ENCODE measurements around the gene FNIP1. TPM values are rescaled to one million over a fixed set of nuclear protein-coding genes. Genes with fewer than 3 reads are reported as not detected.

The FNIP1 gene
- total and polyA plus RNA-seq, 2 of the 8 experiments (the other 6 are each of a cell fraction or from before 2014, with no cell fraction given), result 3.5 to 17.3 TPM

DNA sequence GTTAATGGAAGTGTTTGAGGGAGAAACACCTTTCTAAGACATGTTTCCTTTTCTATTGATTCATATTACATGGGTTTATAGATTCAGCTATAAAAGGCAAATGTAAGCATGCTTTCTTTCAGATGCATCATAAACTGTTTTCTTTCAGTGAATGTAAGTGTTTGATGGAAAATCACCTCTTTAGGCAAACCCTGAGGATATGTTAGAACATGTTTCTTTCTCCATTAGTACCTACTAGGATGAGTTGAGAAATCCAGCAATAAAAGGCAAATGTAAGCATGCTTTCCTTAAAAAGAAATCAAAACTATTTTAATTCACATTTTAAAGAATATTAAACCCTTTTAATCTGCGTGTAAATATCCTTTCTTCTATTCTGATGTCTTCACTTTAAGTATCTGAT lies 31.6 kb downstream of the FNIP1 start:
- H3K27ac ChIP-seq (ENCODE audit: low read depth, low read length), result no peak overlapping the region
- no peak overlapping the region for H2BK120ac ChIP-seq (replicated peaks; ENCODE audit: low read depth, low read length)
- DNase-seq (ENCODE audit: low read depth in 1 of 2, low spot score in 2 of 2) (no peak), FAIRE-seq (no peak)
- H3K36me3 ChIP-seq (ENCODE audit: control insufficient read depth in 2 of 4, insufficient read depth in 4 of 4, low read length in 3 of 4), result no peaks in the 10 kb centered on the region; a peak in 1 of 8 replicates
- no peak overlapping the region for H3K23ac ChIP-seq (ENCODE audit: insufficient read length)
- no peak overlapping the region for H3K4me3 ChIP-seq (ENCODE audit: extremely low read depth in 1 of 4, insufficient read depth in 2 of 4, low read depth in 3 of 4, low read length in 4 of 4)
- H3K9ac ChIP-seq (replicated peaks in 1 of 4; ENCODE audit: extremely low read depth in 1 of 4, low read depth in 3 of 4, low read length in 3 of 4), result no peak overlapping the region
- H4K91ac ChIP-seq (replicated peaks; ENCODE audit: insufficient read length, low read length), result no peak overlapping the region
- 87% methylated on average over 1 of the region's 1 CpG; no CpG with 5 or more reads in 1 of the 2 experiments for WGBS, 2 experiments (ENCODE audit: extremely low coverage in 1 of 2, insufficient coverage in 1 of 2, insufficient read length in 1 of 2, insufficient replicate concordance in 2 of 2, low coverage in 1 of 2, low lambda C conversion rate in 2 of 2, missing lambda C conversion rate in 1 of 2)
- 0 out of 4 replicates have a peak, but pooled peaks cover 0 to 2% of the 10 kb centered on the region in 2 experiments for H3K9me3 ChIP-seq (ENCODE audit: insufficient read depth in 2 of 2, low read depth in 1 of 2, low read length in 1 of 2)
- ChIA-PET POLR2A (ENCODE audit: partially characterized antibody) (no interaction called here), CTCF (ENCODE audit: partially characterized antibody) (interaction anchor here (0.6 kb wide), 1 partner anchor 18 kb away, joined by 3 read pairs; no protein-coding TSS in a partner anchor)
- no peak overlapping the region for H3K18ac ChIP-seq (ENCODE audit: extremely low read depth, low read length)
- no peak overlapping the region for H2BK12ac ChIP-seq (ENCODE audit: low read depth, low read length)
- H3K4me2 ChIP-seq (ENCODE audit: insufficient read depth in 1 of 2, low read depth in 2 of 2, low read length in 2 of 2), result no peak overlapping the region
- no peak overlapping the region for H2BK20ac ChIP-seq (ENCODE audit: low read length)
- H3K4ac ChIP-seq (replicated peaks; ENCODE audit: insufficient read length, low read depth, low read length), result no peak overlapping the region
- no peak overlapping the region for H4K5ac ChIP-seq (ENCODE audit: insufficient read length, low read depth, low read length)
- no peak overlapping the region for H2BK15ac ChIP-seq (ENCODE audit: low read length)
- no peaks in the 10 kb centered on the region for H3K4me1 ChIP-seq (replicated peaks in 1 of 4; ENCODE audit: control insufficient read depth in 3 of 4, insufficient read depth in 4 of 4, low read length in 3 of 4)
- H2AK5ac ChIP-seq (ENCODE audit: low read depth, low read length), result no peak overlapping the region
- no peak overlapping the region for H4K8ac ChIP-seq (ENCODE audit: extremely low read depth, insufficient read depth, low read length)
- no peaks in the 10 kb centered on the region for H3K23me2 ChIP-seq (ENCODE audit: low read depth, low read length)
- H2BK5ac ChIP-seq (ENCODE audit: low read depth, low read length), result no peak overlapping the region
- no peak overlapping the region for H3K56ac ChIP-seq (replicated peaks; ENCODE audit: insufficient read length, low read depth, low read length)
- no peaks in the 10 kb centered on the region for H3K27me3 ChIP-seq (replicated peaks in 1 of 4; ENCODE audit: control insufficient read depth in 3 of 4, extremely low read depth in 1 of 4, insufficient read depth in 3 of 4, low read length in 3 of 4)
- peaks cover 5% of the 10 kb centered on the region; the same call in 1 of the 2 replicates for H3K79me1 ChIP-seq (ENCODE audit: low read depth, low read length)
- H4K20me1 ChIP-seq (replicated peaks in 1 of 2; ENCODE audit: control insufficient read depth in 1 of 2, insufficient read depth in 2 of 2, low read length in 2 of 2), result peaks cover 2 to 4% of the 10 kb centered on the region in 2 experiments
- no peak overlapping the region for H3K14ac ChIP-seq (ENCODE audit: insufficient read length)
- no peak overlapping the region for H2AFZ ChIP-seq (ENCODE audit: low read length)
- H3K79me2 ChIP-seq (ENCODE audit: control insufficient read depth in 1 of 2, insufficient read depth in 2 of 2, low read length in 2 of 2), result peaks cover 0 to 87% of the 10 kb centered on the region in 2 experiments; a peak in 3 of 4 replicates
- TF ChIP-seq NANOG (IDR thresholded peaks at IDR 0.05; ENCODE audit: insufficient read depth, low read depth, low read length, poor library complexity, severe bottlenecking) (no peak), FOSL1 (IDR thresholded peaks at IDR 0.05; ENCODE audit: insufficient read depth, low read depth, low read length) (no peak), KDM4A (IDR thresholded peaks at IDR 0.05; ENCODE audit: low read depth, low read length, severe bottlenecking) (no peak), JUN (IDR thresholded peaks at IDR 0.05; ENCODE audit: low read depth, low read length) (no peak), TAF7 (optimal IDR thresholded peaks at IDR 0.05; ENCODE audit: borderline replicate concordance, low read depth, low read length) (no peak), SUZ12 (IDR thresholded peaks at IDR 0.05; ENCODE audit: low read length) (no peak), EZH2 (IDR thresholded peaks at IDR 0.05; ENCODE audit: low read depth, low read length, severe bottlenecking) (no peak)
- TF ChIP-seq, protein P1, sequence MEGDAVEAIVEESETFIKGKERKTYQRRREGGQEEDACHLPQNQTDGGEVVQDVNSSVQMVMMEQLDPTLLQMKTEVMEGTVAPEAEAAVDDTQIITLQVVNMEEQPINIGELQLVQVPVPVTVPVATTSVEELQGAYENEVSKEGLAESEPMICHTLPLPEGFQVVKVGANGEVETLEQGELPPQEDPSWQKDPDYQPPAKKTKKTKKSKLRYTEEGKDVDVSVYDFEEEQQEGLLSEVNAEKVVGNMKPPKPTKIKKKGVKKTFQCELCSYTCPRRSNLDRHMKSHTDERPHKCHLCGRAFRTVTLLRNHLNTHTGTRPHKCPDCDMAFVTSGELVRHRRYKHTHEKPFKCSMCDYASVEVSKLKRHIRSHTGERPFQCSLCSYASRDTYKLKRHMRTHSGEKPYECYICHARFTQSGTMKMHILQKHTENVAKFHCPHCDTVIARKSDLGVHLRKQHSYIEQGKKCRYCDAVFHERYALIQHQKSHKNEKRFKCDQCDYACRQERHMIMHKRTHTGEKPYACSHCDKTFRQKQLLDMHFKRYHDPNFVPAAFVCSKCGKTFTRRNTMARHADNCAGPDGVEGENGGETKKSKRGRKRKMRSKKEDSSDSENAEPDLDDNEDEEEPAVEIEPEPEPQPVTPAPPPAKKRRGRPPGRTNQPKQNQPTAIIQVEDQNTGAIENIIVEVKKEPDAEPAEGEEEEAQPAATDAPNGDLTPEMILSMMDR (IDR thresholded peaks at IDR 0.05; ENCODE audit: control extremely low read depth in 1 of 3, insufficient read depth in 1 of 3, low read depth in 1 of 3, low read length in 3 of 3), result no peak
- TF ChIP-seq, protein P2, sequence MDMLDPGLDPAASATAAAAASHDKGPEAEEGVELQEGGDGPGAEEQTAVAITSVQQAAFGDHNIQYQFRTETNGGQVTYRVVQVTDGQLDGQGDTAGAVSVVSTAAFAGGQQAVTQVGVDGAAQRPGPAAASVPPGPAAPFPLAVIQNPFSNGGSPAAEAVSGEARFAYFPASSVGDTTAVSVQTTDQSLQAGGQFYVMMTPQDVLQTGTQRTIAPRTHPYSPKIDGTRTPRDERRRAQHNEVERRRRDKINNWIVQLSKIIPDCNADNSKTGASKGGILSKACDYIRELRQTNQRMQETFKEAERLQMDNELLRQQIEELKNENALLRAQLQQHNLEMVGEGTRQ (IDR thresholded peaks at IDR 0.05; ENCODE audit: low read length), result no peak
